K562 (cell line): ENCODE data around the gene TBXAS1. TPM values are rescaled to one million over a fixed set of nuclear protein-coding genes. Genes with fewer than 3 reads are reported as not detected.

Source experiments
- ATAC-seq: fragments of 200-7000 bp; cut with Tn5 transposase; 3 replicates; pipeline ENCODE4 v1.9.1; 2020; ENCODE audit warnings: moderate library complexity
- BruUV-seq: library from RNA; stranded (reverse); fragments of 400-500 nt; replicated peaks from 2 replicates; lab custom pipeline; 2021; lab: Mats Ljungman, UMichigan
- CTCF ChIA-PET: fragments of 300-600 bp; formaldehyde crosslinking; extraction: SDS; loops from one replicate; lab custom pipeline; 2021; ENCODE audit warnings: low intra/inter-chr PET ratio; lab: Yijun Ruan, JAX
- POLR2A ChIA-PET: fragments of 300-600, 350-650 bp; sonication (Branson Sonifier 250); formaldehyde crosslinking; extraction: SDS; loops from one replicate; lab custom pipeline; 2021; ENCODE audit warnings: antibody characterized with exemption, inconsistent platforms; lab: Yijun Ruan, JAX
- DNase-seq, 4 experiments: peaks; one replicate each; pipeline versions ENCODE4 v3.0.0 to v3.0.0-alpha.2; 2011 to 2018; ENCODE audit warnings: low spot score in 3 of 4, mixed read lengths in 3 of 4; ENCODE audit errors: extremely low read depth in 1 of 4
- FAIRE-seq: peaks from 2 replicates; lab custom pipeline; 2011; peaks lifted over from hg19 to GRCh38; lab: Jason Lieb, UNC
- H2AFZ ChIP-seq: 2 replicates; pipeline ENCODE4 v1.6.0; 2011; ENCODE audit warnings: low read depth, low read length, control low read depth, inconsistent platforms
- H3K27ac ChIP-seq: fragments of 200-600 bp; 3 replicates; pipeline ENCODE4 v1.8.0; 2011; ENCODE audit warnings: low read depth, mild to moderate bottlenecking, control low read depth, inconsistent platforms, low read length, moderate library complexity, mixed read lengths; ENCODE audit errors: extremely low read depth
- H3K27me3 ChIP-seq, 2 experiments: fragments of 300-600 bp in 1 of 2; 2 replicates in 1 of 2; 3 replicates in 1 of 2; pipeline versions ENCODE4 v1.6.0 to v1.8.0; 2011; ENCODE audit warnings: inconsistent platforms in 2 of 2, low read length in 2 of 2, mild to moderate bottlenecking in 1 of 2, mixed read lengths in 1 of 2, moderate library complexity in 1 of 2; ENCODE audit not compliant: control insufficient read depth in 2 of 2, insufficient read depth in 2 of 2
- H3K36me3 ChIP-seq: fragments of 300-600 bp; 3 replicates; pipeline ENCODE4 v1.8.0; 2011; ENCODE audit warnings: mild to moderate bottlenecking, low read length, inconsistent platforms; ENCODE audit not compliant: control insufficient read depth, insufficient read depth
- H3K4me1 ChIP-seq, 2 experiments: fragments of 200-600 bp in 1 of 2; replicated peaks in 1 of 2; 2 replicates in 1 of 2; 3 replicates in 1 of 2; pipeline versions ENCODE4 v1.5.1 to v1.8.0; 2011; ENCODE audit warnings: inconsistent platforms in 2 of 2, low read length in 2 of 2, mild to moderate bottlenecking in 1 of 2, mixed read lengths in 1 of 2, moderate library complexity in 1 of 2; ENCODE audit not compliant: control insufficient read depth in 2 of 2, insufficient read depth in 2 of 2
- H3K4me2 ChIP-seq: 2 replicates; pipeline ENCODE4 v1.6.1; 2011; ENCODE audit warnings: low read length, control low read depth, inconsistent platforms, mixed read lengths; ENCODE audit not compliant: insufficient read depth
- H3K4me3 ChIP-seq: fragments of 200-600 bp; sonication (generic), shearing (Covaris generic); 2 replicates; pipeline ENCODE4 v1.5.1; 2016; ENCODE audit warnings: control low read depth, inconsistent platforms
- H3K79me2 ChIP-seq: fragments of 200-600 bp; 3 replicates; pipeline ENCODE4 v1.8.0; 2011; ENCODE audit warnings: low read length, inconsistent platforms; ENCODE audit not compliant: control insufficient read depth, insufficient read depth
- H3K9ac ChIP-seq, 2 experiments: 2 replicates each; pipeline versions ENCODE4 v1.6.0 to v1.6.1; 2011; ENCODE audit warnings: low read depth in 2 of 2, low read length in 2 of 2, control low read depth in 1 of 2, inconsistent platforms in 1 of 2, mild to moderate bottlenecking in 1 of 2, mixed read lengths in 1 of 2; ENCODE audit not compliant: insufficient read depth in 1 of 2
- H3K9me1 ChIP-seq: one replicate; pipeline ENCODE4 v1.6.0; 2011; ENCODE audit warnings: inconsistent platforms, mild to moderate bottlenecking, low read length, moderate library complexity; ENCODE audit not compliant: control insufficient read depth, insufficient read depth
- H3K9me3 ChIP-seq: replicated peaks from 2 replicates; pipeline ENCODE4 v1.5.1; 2011; ENCODE audit warnings: low read depth, low read length, inconsistent platforms; ENCODE audit not compliant: control insufficient read depth, insufficient read depth
- H4K20me1 ChIP-seq: replicated peaks from 2 replicates; pipeline ENCODE4 v1.6.1; 2011; ENCODE audit warnings: low read length, inconsistent platforms, mixed read lengths; ENCODE audit not compliant: control insufficient read depth, insufficient read depth
- HNRNPUL1 ChIP-seq: fragments of 200-400 bp; formaldehyde crosslinking; IDR thresholded peaks from 2 replicates; pipeline ENCODE4 v1.6.1; 2017; ENCODE audit warnings: low read length
- KDM4B ChIP-seq, 2 experiments: fragments of 450-650 bp in 1 of 2; sonication (generic) in 1 of 2; IDR thresholded peaks; 2 replicates each; pipeline ENCODE4 v1.6.1; 2016 to 2017; ENCODE audit warnings: borderline replicate concordance in 2 of 2, antibody characterized with exemption in 1 of 2, low read depth in 1 of 2, mild to moderate bottlenecking in 1 of 2
- NR1H2 ChIP-seq: sonication (generic); formaldehyde crosslinking; IDR thresholded peaks from 2 replicates; pipeline ENCODE4 v1.4.0; 2020; ENCODE audit warnings: mild to moderate bottlenecking, missing genetic modification reagents
- SFPQ ChIP-seq: fragments of 200-400 bp; formaldehyde crosslinking; IDR thresholded peaks from 2 replicates; pipeline ENCODE4 v1.6.1; 2017; ENCODE audit warnings: mild to moderate bottlenecking, low read depth, low read length, moderate library complexity
- UBTF ChIP-seq, 2 experiments: IDR thresholded peaks; 2 replicates each; pipeline ENCODE4 v1.6.1; 2012; ENCODE audit warnings: improper control_type of control experiment in 2 of 2, low read depth in 2 of 2, low read length in 2 of 2, borderline replicate concordance in 1 of 2
- ZC3H4 ChIP-seq: sonication (generic); formaldehyde crosslinking; IDR thresholded peaks from 2 replicates; pipeline ENCODE4 v1.9.0; 2021; ENCODE audit warnings: missing genetic modification reagents, borderline replicate concordance
- WGBS: fragments of 100-300 bp; shearing (Covaris generic); methylation state at CpG from one replicate; pipeline ENCODE4 v1.1.6; 2016; ENCODE audit warnings: low coverage, mixed read lengths; ENCODE audit not compliant: insufficient coverage; ENCODE audit errors: missing lambda C conversion rate; 5-methylcytosine and 5-hydroxymethylcytosine counted together
- in situ Hi-C: fragments of 300-500 bp; cut with MboI; formaldehyde crosslinking; loops from 4 replicates; pipeline ENCODE4 v1.15.0; 2018; ENCODE audit warnings: inconsistent platforms, mixed read lengths
- intact Hi-C: fragments of 100-400 bp; cut with micrococcal nuclease; formaldehyde crosslinking; loops from 2 replicates; pipeline ENCODE4 v1.14.2; 2022
- polyA plus RNA-seq, 8 experiments: library from polyadenylated mRNA; depleted of rRNA in 4 of 8; stranded (reverse) in 5 of 8; unstranded in 3 of 8; fragments of >200 nt; fragmentation: Nextera tagmentation in 2 of 8; fragmentation: Illumina TruSeq in 1 of 8; extraction: Ambion mirVana in 2 of 8; extraction: Trizol in 1 of 8; gene quantifications; 2 replicates each; pipeline versions ENCODE4 v1.2.1 to v1.2.3, GENCODE V29; 2011 to 2014; ENCODE audit warnings: inconsistent platforms in 1 of 8, missing spikeins in 1 of 8
- total RNA-seq, 7 experiments: library from RNA; depleted of rRNA in 6 of 7; stranded (reverse); fragments of >200 nt in 6 of 7; fragmentation: Illumina TruSeq in 2 of 7; extraction: Trizol in 2 of 7; gene quantifications; 2 replicates each; pipeline versions ENCODE4 v1.2.1 to v1.2.3, GENCODE V29; 2011 to 2021; ENCODE audit warnings: low replicate concordance in 1 of 7

TBXAS1 gene
- total and polyA plus RNA-seq, 9 of the 15 experiments (the other 6 are each of a cell fraction or from before 2014, with no cell fraction given), result 1.1 to 8.3 (median 1.9) TPM

GRCh38 chr7:140047197-140047596 lies 218.1 kb downstream of the TBXAS1 start:
- H3K4me2 ChIP-seq, result no peak overlapping the region
- intact Hi-C loops, result no loop called here
- H3K27me3 ChIP-seq, result no peaks in the 10 kb centered on the region
- ATAC-seq, result no peak
- peaks cover 19% of the 10 kb centered on the region; the same call in 2 of the 3 replicates for H3K36me3 ChIP-seq
- no peaks in the 10 kb centered on the region for H3K9me1 ChIP-seq
- no TSS peak for BruUV-seq
- no peaks in the 10 kb centered on the region; a peak in 1 of 5 replicates for H3K4me1 ChIP-seq
- WGBS, result 93% methylated on average over 3 of the region's 3 CpGs
- H3K9me3 ChIP-seq, result no peaks in the 10 kb centered on the region
- no peak overlapping the region for H3K4me3 ChIP-seq
- in situ Hi-C loops, result no loop called here
- no peak overlapping the region for H2AFZ ChIP-seq
- H4K20me1 ChIP-seq, result no peaks in the 10 kb centered on the region
- no peak for FAIRE-seq
- H3K9ac ChIP-seq, result no peak overlapping the region
- ChIA-PET CTCF (no interaction called here), POLR2A (no interaction called here)
- DNase-seq, result no peak
- H3K27ac ChIP-seq, result no peak overlapping the region
- no peaks in the 10 kb centered on the region for H3K79me2 ChIP-seq
- no peak for TF ChIP-seq ZC3H4
- TF ChIP-seq KDM4B (IDR thresholded peaks at IDR 0.05; ENCODE audit: borderline replicate concordance in 2 of 2, low read depth in 1 of 2), result no peak
- no peak for TF ChIP-seq HNRNPUL1
- TF ChIP-seq SFPQ, result no peak
- TF ChIP-seq NR1H2 (CRISPR knock-in tag), result no peak
- no peak for TF ChIP-seq UBTF (IDR thresholded peaks at IDR 0.05; ENCODE audit: borderline replicate concordance in 1 of 2, low read depth in 2 of 2, low read length in 2 of 2)
